CD1c-positive myeloid dendritic cell (primary cell): ENCODE data around the gene FNBP1L.

Experiments used
- DNase-seq: peaks from one replicate; pipeline ENCODE4 v3.0.0-alpha.2; 2016; ENCODE audit errors: extremely low spot score

Gene FNBP1L

GRCh38 chr1:93489756-93490155 is 41.8 kb downstream of the FNBP1L start:
- no peak for DNase-seq

DNA sequence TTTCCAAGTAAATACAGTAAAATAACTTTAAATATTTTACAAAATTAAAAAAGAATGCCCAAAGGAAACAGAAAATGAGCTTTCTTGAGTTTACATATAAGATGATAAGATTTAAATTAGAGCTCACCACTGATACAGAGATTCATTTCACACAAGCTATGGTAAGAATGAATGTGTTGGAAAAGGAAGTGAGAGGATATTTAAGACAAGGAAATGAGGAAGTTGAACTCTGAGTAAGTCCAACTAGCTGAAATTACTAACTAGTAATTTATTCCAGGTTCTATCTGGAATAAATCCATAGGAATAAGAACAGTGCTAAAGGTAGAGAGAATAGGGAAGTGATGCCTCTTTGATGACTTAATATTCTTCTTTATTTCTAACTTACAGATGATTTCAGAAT is 42.4 kb downstream of the FNBP1L start:
- DNase-seq, result peak; percentile 32

GRCh38 chr1:93495911-93496310 is 48.0 kb downstream of the FNBP1L start:
- no peak for DNase-seq

DNA sequence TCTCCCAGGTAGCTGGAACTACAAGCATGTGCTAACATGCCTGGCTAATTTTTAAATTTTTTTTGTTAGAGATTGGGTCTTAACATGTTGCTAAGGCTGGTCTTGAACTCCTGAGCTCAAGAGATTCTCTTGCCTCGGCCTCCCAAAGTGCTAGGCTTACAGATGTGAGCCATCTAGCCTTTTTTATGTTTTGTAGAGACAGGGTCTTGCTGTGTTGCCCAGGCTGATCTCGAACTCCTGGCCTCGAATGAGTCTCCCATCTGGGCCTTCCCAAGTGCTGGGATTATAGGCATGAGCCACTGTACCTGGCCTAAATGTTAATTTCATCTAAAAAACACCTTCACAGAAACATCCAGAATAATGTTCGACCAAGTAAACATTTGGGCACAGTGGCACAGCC is 48.6 kb downstream of the FNBP1L start:
- no peak for DNase-seq

GRCh38 chr1:93499075-93499474 is 51.2 kb downstream of the FNBP1L start:
- no peak for DNase-seq

DNA sequence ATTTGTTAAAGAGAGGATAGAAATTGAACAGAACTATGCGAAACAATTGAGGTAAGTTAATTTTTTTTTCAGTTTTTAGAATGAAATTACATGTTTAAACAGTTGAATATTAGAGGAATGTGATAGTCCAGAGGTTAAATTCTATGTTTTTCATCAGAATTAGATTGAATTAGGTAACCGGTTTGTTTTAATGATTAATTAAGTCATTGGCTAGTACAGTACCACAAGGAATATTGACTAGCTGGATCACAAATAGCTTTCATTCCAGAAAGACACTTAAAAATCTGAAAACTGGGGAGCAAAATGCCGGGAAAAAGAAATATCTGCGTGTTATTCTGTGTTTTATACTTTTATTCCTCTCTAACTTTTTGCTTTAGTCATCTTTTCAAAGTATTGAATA is 51.6 kb downstream of the FNBP1L start:
- no peak for DNase-seq

- no peak for DNase-seq
Measured at GRCh38 chr1:93500275-93500674, 52.4 kb downstream of the FNBP1L start.

DNA sequence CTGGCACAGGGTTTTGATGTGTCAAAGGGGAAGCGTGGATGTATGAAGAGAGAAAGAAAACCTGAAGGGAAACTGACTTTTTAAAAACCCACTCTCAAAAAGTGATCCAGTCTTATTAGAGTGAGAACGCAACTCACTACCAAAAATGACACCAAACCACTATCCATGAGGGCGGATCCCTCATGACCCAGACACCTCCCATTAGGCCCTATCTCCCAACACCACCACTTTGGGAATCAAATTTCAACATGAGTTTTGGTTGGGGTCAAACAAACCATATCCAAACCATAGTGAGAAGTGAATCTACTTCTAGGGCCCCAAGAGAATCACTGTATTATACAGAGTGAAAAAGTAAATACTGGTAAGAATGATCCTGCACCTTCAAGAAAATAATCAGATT is 53.5 kb downstream of the FNBP1L start:
- DNase-seq, result no peak

- no peak for DNase-seq
Measured at GRCh38 chr1:93501829-93502369, 54.0 kb downstream of the FNBP1L start.

DNA sequence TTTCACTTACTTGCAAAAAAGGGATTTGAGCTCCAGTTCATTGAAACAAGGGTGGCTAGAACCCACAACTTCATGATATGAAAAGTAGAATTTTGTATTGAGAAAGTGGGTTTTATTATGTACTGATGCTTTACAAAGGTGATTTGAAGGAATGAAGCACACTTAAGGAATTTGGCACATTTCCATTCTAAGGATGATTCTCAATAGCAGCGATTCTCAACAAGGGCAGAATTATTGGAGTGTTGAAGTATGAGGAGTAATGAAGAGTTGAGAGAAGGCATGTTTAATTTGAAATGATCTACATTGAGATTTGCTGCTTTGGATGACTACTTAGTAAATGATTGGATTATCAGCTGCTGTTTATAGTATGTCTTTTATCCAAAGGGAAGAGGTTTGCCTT is 54.7 kb downstream of the FNBP1L start:
- DNase-seq, result no peak

GRCh38 chr1:93503163-93503562 is 55.2 kb downstream of the FNBP1L start:
- DNase-seq, result no peak

DNA sequence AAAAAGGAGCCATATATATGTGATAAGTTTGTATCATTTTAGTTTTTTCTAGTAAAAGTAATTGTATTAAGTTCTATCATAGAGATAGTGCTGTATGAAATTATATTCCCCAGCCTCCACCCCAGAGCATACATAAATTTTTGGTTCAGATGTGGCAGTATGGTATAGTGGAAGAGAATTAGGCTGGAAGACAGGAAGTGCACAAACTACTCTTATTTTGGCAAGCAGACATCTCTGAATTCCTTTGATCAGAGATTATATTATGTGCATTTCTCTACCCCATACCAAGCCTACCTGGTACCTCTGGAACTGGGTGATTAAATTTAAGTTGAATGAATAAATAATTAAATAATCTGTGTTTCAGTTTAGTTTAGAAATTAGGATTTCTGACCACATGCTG is 55.9 kb downstream of the FNBP1L start:
- no peak for DNase-seq

DNA sequence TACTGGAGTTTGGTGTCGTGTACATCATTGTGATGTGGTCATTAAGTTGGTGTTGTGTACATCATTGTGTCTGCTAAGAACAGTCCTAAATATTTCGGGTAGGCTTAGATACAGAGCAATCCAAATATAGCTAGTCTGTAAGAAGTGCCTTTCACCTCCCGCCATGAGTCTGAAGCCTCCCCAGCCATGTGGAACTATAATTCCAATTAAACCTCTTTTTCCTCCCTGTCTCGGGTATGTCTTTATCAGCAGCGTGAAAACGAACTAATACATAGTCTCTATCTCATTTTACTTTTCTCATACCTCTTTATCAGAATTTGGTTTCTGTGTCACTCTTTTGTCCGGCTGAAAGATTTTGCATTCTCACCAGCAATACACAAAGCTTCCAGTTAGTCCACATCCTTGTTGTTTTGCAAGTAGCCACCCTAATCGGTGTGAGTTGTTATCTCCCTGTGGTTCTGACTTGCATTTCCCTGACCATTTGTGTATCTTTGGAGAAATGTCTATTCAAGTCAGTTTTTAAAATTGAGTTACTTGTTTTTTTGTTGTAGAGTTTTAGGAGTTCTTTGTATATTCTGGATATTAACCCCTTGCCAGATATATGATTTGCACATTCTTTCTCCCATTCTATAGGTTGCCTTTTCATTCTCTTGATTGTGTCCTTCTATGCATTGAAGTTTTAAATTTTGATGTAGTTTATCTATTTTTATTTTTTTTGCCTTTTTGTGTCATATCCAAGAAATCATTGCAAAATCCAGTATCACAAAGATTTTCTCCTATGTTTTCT is 56.5 kb downstream of the FNBP1L start:
- DNase-seq, result no peak

DNA sequence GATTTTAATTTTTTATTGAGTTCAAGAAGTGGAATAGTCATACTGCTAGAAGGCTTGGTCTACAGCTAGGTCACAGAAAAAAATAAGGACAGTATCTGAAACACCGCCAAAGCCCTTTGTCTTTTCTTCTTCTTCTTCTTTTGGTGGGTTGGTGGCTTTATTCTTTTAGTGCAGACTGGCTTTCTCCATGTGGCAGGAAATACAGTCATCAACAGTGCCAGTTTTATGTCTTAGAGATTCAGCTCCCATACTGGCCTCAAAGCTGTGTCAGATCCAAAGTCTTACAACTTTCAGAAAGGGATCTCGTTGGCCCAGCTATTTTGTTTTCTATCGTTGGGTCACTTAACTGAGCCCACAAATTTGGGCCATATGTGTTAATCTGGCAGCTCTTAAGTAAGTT is 58.2 kb downstream of the FNBP1L start:
- no peak for DNase-seq

- no peak for DNase-seq
Measured at GRCh38 chr1:93516164-93516563, 68.2 kb downstream of the FNBP1L start.

GRCh38 chr1:93518516-93518915 is 70.6 kb downstream of the FNBP1L start:
- DNase-seq, result no peak

DNA sequence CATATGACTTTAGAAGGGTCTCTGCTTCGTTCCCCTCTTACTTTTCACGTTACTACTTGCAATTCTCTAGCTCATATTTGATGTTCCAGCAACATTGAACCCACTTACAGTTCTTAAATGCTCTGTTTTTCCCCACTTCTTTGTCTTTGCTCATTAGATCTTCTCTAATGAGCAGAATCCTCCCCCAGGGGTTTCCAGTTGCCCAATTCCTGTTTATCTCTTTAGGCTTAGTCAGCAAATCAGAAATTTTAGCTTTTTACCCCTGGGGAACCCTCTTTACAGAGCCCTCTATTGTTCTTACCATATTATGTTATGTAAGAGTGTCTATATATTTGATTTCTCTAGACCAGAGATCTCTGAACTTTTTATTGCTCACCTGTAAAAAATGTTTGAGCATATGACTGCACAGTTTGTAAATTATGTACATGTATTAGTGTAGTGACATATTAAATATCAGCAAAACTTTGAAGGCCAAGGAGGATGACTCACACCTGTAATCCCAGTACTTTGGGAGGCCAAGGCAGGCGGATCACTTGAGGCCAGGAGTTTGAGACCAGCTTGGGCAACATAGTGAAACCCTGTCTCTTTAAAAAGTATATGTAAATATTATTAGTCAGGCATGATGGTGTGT is 71.4 kb downstream of the FNBP1L start:
- DNase-seq, result no peak

- no peak for DNase-seq
Measured at GRCh38 chr1:93521618-93522017, 73.7 kb downstream of the FNBP1L start.

DNA sequence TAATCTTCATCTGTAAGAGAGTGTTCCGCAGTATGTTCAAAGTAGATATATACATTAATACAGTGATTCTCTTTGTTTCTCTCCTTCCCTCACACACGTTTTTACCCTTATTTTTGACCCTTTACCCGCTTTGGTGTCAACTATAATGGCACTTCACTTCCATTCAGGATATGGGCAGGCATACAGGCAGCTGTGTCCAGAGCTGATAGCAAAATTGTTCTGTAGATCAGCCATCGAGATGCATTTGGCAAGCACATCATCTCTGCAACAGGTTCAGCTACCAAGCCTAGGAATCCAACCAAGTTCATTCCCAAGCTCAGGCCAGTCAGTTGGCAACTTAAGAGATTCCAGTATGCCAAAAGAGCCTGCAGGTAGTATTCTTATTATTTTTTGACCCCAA is 74.8 kb downstream of the FNBP1L start:
- DNase-seq, result no peak

DNA sequence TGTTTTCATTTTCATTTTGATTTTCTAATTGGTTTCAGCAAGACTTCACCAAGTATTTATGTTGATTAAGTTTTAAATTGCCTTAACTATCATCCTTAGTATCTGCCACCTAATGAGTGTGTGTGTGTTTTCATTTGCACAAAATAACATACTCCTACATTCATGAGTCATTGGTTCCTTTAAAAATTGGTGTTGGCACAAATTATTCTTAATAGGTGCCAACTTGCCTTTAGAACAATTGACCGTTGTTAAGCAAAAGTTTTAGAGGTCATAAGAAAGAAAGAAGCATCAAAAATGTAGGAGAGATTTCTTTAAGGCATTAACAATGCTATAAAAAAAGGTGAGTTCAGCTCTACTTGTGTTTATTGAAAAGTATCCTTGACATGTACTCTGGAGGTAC is 77.5 kb downstream of the FNBP1L start:
- no peak for DNase-seq

- no peak for DNase-seq
Measured at GRCh38 chr1:93526431-93526830, 78.5 kb downstream of the FNBP1L start.

- no peak for DNase-seq
Measured at GRCh38 chr1:93528412-93528811, 80.5 kb downstream of the FNBP1L start.

GRCh38 chr1:93531193-93531592 is 83.3 kb downstream of the FNBP1L start:
- no peak for DNase-seq
